ENCODE results near the gene MIEF1.

Gene MIEF1

GRCh38 chr22:39500101-39500500 is 2.0 kb upstream of the MIEF1 start:
- Histone ChIP-seq H3K4me3 (replicated peaks; ENCODE audit: insufficient read depth, low read length) (no peak overlapping the region), H3K27me3 (ENCODE audit: insufficient read depth, poor library complexity, severe bottlenecking) (no peaks in the 10 kb centered on the region), H3K27ac (replicated peaks) (no peak overlapping the region)
- TF ChIP-seq GABPA (IDR thresholded peaks at IDR 0.05; ENCODE audit: low read depth) (no peak), SPI1 (IDR thresholded peaks at IDR 0.05; ENCODE audit: borderline replicate concordance, low read depth) (no peak), REST (IDR thresholded peaks at IDR 0.05; ENCODE audit: insufficient replicate concordance, low read depth) (no peak), POLR2AphosphoS5 (IDR thresholded peaks at IDR 0.05; ENCODE audit: low read depth) (no peak), CTCF (IDR thresholded peaks at IDR 0.05; ENCODE audit: insufficient read depth, low read length) (no peak)
- DNase-seq (ENCODE audit: low read depth in 1 of 2, low spot score in 1 of 2): no peak

- TF ChIP-seq SPI1 (IDR thresholded peaks at IDR 0.05; ENCODE audit: borderline replicate concordance, low read depth) (no peak), POLR2AphosphoS5 (IDR thresholded peaks at IDR 0.05; ENCODE audit: low read depth) (no peak), GABPA (IDR thresholded peaks at IDR 0.05; ENCODE audit: low read depth) (no peak), CTCF (IDR thresholded peaks at IDR 0.05; ENCODE audit: insufficient read depth, low read length) (no peak), REST (IDR thresholded peaks at IDR 0.05; ENCODE audit: insufficient replicate concordance, low read depth) (no peak)
- Histone ChIP-seq H3K4me3 (replicated peaks; ENCODE audit: insufficient read depth, low read length) (peak overlapping the region; percentile 90), H3K27ac (replicated peaks) (peak overlapping the region; percentile 88), H3K27me3 (ENCODE audit: insufficient read depth, poor library complexity, severe bottlenecking) (no peaks in the 10 kb centered on the region)
- no peak for DNase-seq (ENCODE audit: low read depth in 1 of 2, low spot score in 1 of 2)
Measured at GRCh38 chr22:39501644-39502108, 414 bp upstream of the MIEF1 start.

GRCh38 chr22:39502789-39503409 is 809 bp downstream of the MIEF1 start:
- peak overlapping the region; percentile 90 for H3K4me3 ChIP-seq (replicated peaks; ENCODE audit: insufficient read depth, low read length)
- peak overlapping the region; percentile 88 for H3K27ac ChIP-seq (replicated peaks)
- peak in 1 of 2 experiments; percentile 53 for DNase-seq (ENCODE audit: low read depth in 1 of 2, low spot score in 1 of 2)
- TF ChIP-seq REST (IDR thresholded peaks at IDR 0.05; ENCODE audit: insufficient replicate concordance, low read depth) (no peak), SPI1 (IDR thresholded peaks at IDR 0.05; ENCODE audit: borderline replicate concordance, low read depth) (no peak), POLR2AphosphoS5 (IDR thresholded peaks at IDR 0.05; ENCODE audit: low read depth) (no peak), CTCF (IDR thresholded peaks at IDR 0.05; ENCODE audit: insufficient read depth, low read length) (no peak), GABPA (IDR thresholded peaks at IDR 0.05; ENCODE audit: low read depth) (no peak)
- H3K27me3 ChIP-seq (ENCODE audit: insufficient read depth, poor library complexity, severe bottlenecking): no peaks in the 10 kb centered on the region

Data from HL-60 (cell line).